ENCODE data around the gene PPP1R16B. TPM values are rescaled to one million over a fixed set of nuclear protein-coding genes. Genes with fewer than 3 reads are reported as not detected.

PPP1R16B gene
- total and polyA plus RNA-seq, 7 experiments from 2014 or later: 11.4 to 75.4 (median 21.5) TPM

DNA sequence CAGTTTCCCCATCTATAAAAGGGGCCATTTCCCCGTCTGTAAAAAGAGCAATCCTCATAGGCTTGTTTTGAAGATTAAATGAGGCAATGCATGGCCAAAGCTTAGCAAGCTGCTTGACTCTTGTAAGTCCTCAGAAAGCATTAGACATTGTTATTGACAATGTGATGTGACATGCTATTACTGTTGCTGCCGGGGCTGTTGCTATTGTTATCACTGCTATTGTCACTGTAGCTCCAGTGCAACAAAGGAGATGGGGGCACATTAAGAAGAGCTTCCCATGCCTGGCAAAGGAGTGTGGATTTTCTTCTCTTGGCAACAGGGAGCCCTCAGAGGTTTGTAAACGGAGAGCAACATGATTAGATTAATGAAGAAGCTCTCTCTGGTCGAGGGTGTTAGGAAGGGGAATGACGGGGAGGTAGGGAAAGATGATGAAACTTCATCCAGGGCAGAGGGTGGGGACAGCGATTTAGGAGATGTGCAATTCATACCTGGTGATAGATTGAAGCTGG, 87.6 kb downstream of the PPP1R16B start:
- no peak overlapping the region for H3K4me3 ChIP-seq (ENCODE audit: low read length)

DNA sequence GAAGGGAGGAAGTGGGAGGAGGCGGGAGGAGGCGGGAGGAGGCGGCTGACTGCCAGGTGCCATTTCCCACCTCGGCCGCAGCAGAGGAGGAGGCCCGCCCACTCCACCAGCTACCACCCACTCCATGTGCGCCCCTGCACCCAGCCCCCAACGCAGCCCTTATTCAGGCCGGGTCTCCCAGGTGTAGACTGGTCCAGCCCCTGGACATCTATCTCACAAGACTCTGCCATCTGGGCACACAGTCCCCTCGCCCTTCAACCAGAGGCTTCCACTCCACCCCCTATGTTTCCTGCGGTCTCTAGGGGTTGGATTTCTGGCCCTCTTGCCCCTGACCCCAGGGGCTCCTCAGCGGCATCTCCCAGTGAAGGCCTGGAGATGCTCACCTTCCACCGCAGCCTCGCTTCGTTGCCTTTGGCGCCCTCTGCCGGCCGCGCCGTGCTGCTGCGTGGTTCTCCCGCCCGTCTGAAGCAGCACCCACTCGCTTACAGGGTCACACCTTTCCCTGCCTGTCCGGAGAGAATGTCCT, 88.1 kb downstream of the PPP1R16B start:
- intact Hi-C loops (cut with micrococcal nuclease): loop anchor here (1.0 to 5.0 kb wide), 9 partner anchors 18 to 247 kb away; partner anchors contain the start of genes ACTR5 (in 2 of the 2) and PPP1R16B (in 2 of the 2)
- H3K4me1 ChIP-seq (ENCODE audit: control insufficient read depth in 2 of 2, insufficient read depth in 2 of 2, low read length in 2 of 2): peaks cover 7 to 10% of the 10 kb centered on the region in 2 donors
- peaks cover 0 to 42% (median 11%) of the 10 kb centered on the region in 3 experiments for H3K36me3 ChIP-seq (ENCODE audit: control insufficient read depth in 2 of 3, insufficient read depth in 3 of 3, low read length in 3 of 3)
- POLR2A ChIA-PET: interaction anchor here (0.5 to 1.5 kb wide), 5 partner anchors 11 to 149 kb away, joined by 3 to 5 read pairs (median 3); partner anchors contain the start of gene PPP1R16B
- CTCF ChIA-PET: interaction anchor here (0.6 to 3.4 kb wide), 28 partner anchors 10 to 261 kb away, joined by 3 to 23 read pairs (median 4); partner anchors contain the start of gene PPP1R16B
- no peaks in the 10 kb centered on the region for H3K27me3 ChIP-seq (ENCODE audit: control insufficient read depth in 2 of 2, insufficient read depth in 2 of 2, low read length in 2 of 2)
- peak; percentile 59 to 85 (median 77) for DNase-seq
- Mint-ChIP-seq H3K36me3 (peaks cover 0 to 16% (median 13%) of the 10 kb centered on the region in 5 donors), H3K27me3 (no peaks in the 10 kb centered on the region), H3K4me1 (peaks cover 21 to 52% (median 29%) of the 10 kb centered on the region in 7 donors), H3K4me3 (peak overlapping the region in 8 of 10 donors; percentile 5 to 64 (median 43)), H3K27ac (peak overlapping the region; percentile 14 to 94 (median 70)), H3K9me3 (no peaks in the 10 kb centered on the region)
- no peaks in the 10 kb centered on the region for H3K9me3 ChIP-seq (ENCODE audit: control insufficient read depth in 2 of 3, low read length in 3 of 3)
- H3K4me3 ChIP-seq (ENCODE audit: low read length): peak overlapping the region; percentile 33
- peak overlapping the region; percentile 42 for H3K27ac ChIP-seq (ENCODE audit: low read depth, low read length)
- peak; percentile 92 for ATAC-seq

More for the DNA sequence above, 87.6 kb downstream of the PPP1R16B start:
- intact Hi-C loops (cut with micrococcal nuclease): loop anchor here (1.0 to 5.0 kb wide), 8 partner anchors 18 to 247 kb away; partner anchors contain the start of genes ACTR5 (in 2 of the 2) and PPP1R16B (in 2 of the 2)
- DNase-seq (no peak), ATAC-seq (no peak)
- H3K4me1 ChIP-seq (ENCODE audit: control insufficient read depth in 2 of 2, insufficient read depth in 2 of 2, low read length in 2 of 2): peaks cover 7 to 10% of the 10 kb centered on the region in 2 donors
- no peaks in the 10 kb centered on the region for H3K9me3 ChIP-seq (ENCODE audit: control insufficient read depth in 2 of 3, low read length in 3 of 3)
- Mint-ChIP-seq H3K9me3 (no peaks in the 10 kb centered on the region), H3K4me1 (peaks cover 21 to 56% (median 29%) of the 10 kb centered on the region in 7 donors), H3K27ac (peak overlapping the region; percentile 14 to 94 (median 79)), H3K4me3 (peak overlapping the region in 9 of 10 donors; percentile 0 to 64 (median 39)), H3K27me3 (no peaks in the 10 kb centered on the region), H3K36me3 (peaks cover 0 to 16% (median 12%) of the 10 kb centered on the region in 5 donors)
- ChIA-PET POLR2A (interaction anchor here (0.8 to 1.5 kb wide), 4 partner anchors 10 to 88 kb away, joined by 3 to 5 read pairs (median 4); partner anchors contain the start of gene PPP1R16B), CTCF (interaction anchor here (0.6 to 3.4 kb wide), 31 partner anchors 10 to 260 kb away, joined by 3 to 23 read pairs (median 4); partner anchors contain the start of gene PPP1R16B)
- H3K27me3 ChIP-seq (ENCODE audit: control insufficient read depth in 2 of 2, insufficient read depth in 2 of 2, low read length in 2 of 2): no peaks in the 10 kb centered on the region
- H3K36me3 ChIP-seq (ENCODE audit: control insufficient read depth in 2 of 3, insufficient read depth in 3 of 3, low read length in 3 of 3): peaks cover 0 to 38% (median 11%) of the 10 kb centered on the region in 3 experiments
- H3K27ac ChIP-seq (ENCODE audit: low read depth, low read length): peak overlapping the region; percentile 42

DNA sequence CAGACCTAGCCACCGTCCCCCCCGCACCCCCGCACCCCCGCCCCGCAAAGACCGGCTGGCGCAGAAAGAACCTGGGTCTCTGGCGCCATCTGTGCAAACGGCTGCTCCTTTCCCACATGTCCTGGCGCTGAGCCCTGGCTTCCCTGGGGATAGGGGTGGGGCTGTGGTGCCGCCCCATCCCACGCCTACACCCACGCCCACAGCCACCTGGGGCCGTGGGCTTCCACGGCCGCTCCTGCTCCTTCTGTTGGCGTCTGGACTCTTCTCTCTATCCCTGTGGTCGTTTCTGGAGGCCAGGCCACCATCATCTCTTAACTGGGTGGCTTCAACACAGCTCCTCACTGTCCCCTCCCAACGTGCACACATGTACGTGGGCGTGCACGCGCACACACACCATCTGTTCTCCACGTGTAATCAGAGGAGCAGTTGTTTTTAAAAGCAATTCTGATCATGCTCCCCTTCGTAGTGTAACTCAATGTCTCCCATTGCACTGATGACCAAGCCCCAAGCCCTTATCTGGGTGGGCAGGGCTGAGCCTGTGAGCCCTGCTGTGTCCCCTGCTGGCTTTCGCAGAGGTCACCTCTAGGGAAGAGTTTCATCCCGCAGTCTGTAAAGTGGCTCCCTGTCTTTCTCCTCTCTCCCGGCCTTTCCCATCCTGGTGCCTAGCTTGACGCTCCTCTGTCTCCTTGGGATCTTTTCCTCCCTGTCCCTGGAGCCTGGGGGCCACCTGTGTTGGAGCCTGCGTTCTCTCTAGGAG, 88.8 kb downstream of the PPP1R16B start:
- no peaks in the 10 kb centered on the region for H3K27me3 Mint-ChIP-seq
- H3K4me3 Mint-ChIP-seq: peak overlapping the region in 5 of 10 donors; percentile 17 to 69 (median 36)
- Histone ChIP-seq H3K9me3 (ENCODE audit: control insufficient read depth in 2 of 3, low read length in 3 of 3) (no peaks in the 10 kb centered on the region), H3K4me3 (ENCODE audit: low read length) (no peak overlapping the region), H3K27ac (ENCODE audit: low read depth, low read length) (no peak overlapping the region), H3K36me3 (ENCODE audit: control insufficient read depth in 2 of 3, insufficient read depth in 3 of 3, low read length in 3 of 3) (peaks cover 0 to 49% (median 11%) of the 10 kb centered on the region in 3 experiments), H3K27me3 (ENCODE audit: control insufficient read depth in 2 of 2, insufficient read depth in 2 of 2, low read length in 2 of 2) (no peaks in the 10 kb centered on the region), H3K4me1 (ENCODE audit: control insufficient read depth in 2 of 2, insufficient read depth in 2 of 2, low read length in 2 of 2) (peaks cover 7 to 10% of the 10 kb centered on the region in 2 donors)
- peak; percentile 9 for ATAC-seq
- peaks cover 21 to 47% (median 29%) of the 10 kb centered on the region in 7 donors for H3K4me1 Mint-ChIP-seq
- ChIA-PET CTCF (interaction anchor here (0.9 to 3.4 kb wide), 9 partner anchors 11 to 250 kb away, joined by 3 to 23 read pairs (median 4); no protein-coding TSS in a partner anchor), POLR2A (interaction anchor here (0.5 to 1.6 kb wide), 3 partner anchors 10 to 149 kb away, joined by 3 read pairs; partner anchors contain the start of gene PPP1R16B)
- no peaks in the 10 kb centered on the region for H3K9me3 Mint-ChIP-seq
- DNase-seq: no peak
- H3K36me3 Mint-ChIP-seq: peaks cover 0 to 16% (median 13%) of the 10 kb centered on the region in 5 donors
- intact Hi-C loops (cut with micrococcal nuclease): loop anchor here (1.0 to 5.0 kb wide), 3 partner anchors 21 to 52 kb away; no protein-coding TSS in a partner anchor
- peak overlapping the region in 8 of 9 donors; percentile 49 to 86 (median 76) for H3K27ac Mint-ChIP-seq

DNA sequence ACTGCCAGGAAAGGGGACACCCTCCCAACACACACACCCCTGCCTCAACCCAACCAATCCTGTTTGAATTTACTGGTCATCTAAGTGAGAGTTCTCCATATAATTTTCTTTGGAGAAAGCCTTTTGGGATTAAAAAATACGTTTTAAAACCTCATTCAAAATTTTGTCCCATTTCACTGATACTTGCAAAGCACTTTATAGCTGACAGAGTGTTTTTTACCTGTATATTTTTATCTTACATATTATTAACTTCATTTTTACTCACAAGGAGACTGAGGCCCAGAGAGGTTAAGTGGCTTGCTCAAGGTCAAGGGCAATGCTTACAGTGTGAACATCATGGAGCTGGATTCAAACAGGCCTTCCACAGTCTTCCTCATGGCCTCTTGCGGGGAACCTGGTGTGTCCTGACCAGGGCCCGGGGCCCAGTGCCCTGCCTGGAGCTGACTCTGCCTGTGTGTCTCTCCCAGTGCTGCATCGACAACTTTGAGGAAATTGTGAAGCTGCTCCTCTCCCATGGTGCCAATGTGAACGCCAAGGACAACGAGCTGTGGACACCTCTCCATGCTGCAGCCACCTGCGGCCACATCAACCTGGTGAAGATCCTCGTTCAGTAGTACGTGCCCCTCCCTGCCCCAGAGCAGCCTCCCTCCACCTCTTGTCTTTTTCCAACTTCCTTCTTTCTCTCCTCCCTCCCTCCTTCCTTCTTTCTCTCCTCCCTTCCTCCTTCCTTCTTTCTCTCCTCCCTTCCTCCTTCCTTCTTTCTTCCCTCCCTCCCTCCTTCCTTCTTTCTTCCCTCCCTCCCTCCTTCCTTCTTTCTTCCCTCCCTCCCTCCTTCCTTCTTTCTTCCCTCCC, 89.8 kb downstream of the PPP1R16B start:
- ATAC-seq: no peak
- intact Hi-C loops (cut with micrococcal nuclease): no loop called here
- H3K36me3 Mint-ChIP-seq: peaks cover 0 to 15% (median 14%) of the 10 kb centered on the region in 5 donors

DNA sequence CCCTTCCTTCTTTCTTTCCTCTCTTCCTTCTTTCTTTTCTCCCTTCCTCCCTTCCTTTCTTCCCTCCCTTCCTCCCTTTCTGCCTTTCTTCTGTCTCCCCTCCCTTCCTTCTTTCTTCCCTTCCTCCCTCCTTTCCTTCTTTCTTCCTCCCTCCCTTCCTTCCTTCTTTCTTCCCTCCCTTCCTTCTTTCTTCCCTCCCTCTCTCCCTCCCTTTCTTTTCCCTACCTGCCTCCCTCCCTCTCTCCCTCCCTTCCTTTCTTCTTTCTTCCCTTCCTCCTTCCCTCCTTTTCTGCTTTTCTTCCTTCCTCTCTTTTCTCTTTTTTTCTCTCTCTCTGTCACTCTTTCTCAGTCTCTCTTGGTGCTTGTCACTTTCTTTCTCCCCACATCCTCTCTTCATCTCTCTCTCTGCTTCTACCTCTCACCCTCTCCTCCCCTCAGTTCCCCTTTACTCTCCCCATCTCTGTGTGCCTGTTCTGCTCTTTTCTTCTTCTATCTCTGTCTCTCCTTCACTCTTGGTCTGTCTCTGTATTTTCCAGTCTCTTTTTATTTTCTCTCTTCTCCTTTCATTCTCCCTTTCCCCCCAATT, 90.6 kb downstream of the PPP1R16B start:
- H3K9me3 Mint-ChIP-seq: no peaks in the 10 kb centered on the region

More for the DNA sequence above, 89.8 kb downstream of the PPP1R16B start:
- H3K27ac ChIP-seq (ENCODE audit: low read depth, low read length): no peak overlapping the region
- H3K27ac Mint-ChIP-seq: no peak overlapping the region
- ChIA-PET POLR2A (interaction anchor here (1.0 to 1.6 kb wide), 2 partner anchors 11 to 90 kb away, joined by 3 read pairs; partner anchors contain the start of gene PPP1R16B), CTCF (interaction anchor here (0.9 to 3.4 kb wide), 5 partner anchors 9 to 162 kb away, joined by 3 to 23 read pairs (median 4); no protein-coding TSS in a partner anchor)
- peaks cover 0 to 53% (median 11%) of the 10 kb centered on the region in 3 experiments for H3K36me3 ChIP-seq (ENCODE audit: control insufficient read depth in 2 of 3, insufficient read depth in 3 of 3, low read length in 3 of 3)
- no peaks in the 10 kb centered on the region for H3K27me3 Mint-ChIP-seq
- no peaks in the 10 kb centered on the region for H3K27me3 ChIP-seq (ENCODE audit: control insufficient read depth in 2 of 2, insufficient read depth in 2 of 2, low read length in 2 of 2)
- no peak for DNase-seq
- H3K4me1 Mint-ChIP-seq: peaks cover 21 to 40% (median 25%) of the 10 kb centered on the region in 7 donors
- no peak overlapping the region for H3K4me3 ChIP-seq (ENCODE audit: low read length)
- no peaks in the 10 kb centered on the region for H3K9me3 Mint-ChIP-seq
- peaks cover 7 to 10% of the 10 kb centered on the region in 2 donors for H3K4me1 ChIP-seq (ENCODE audit: control insufficient read depth in 2 of 2, insufficient read depth in 2 of 2, low read length in 2 of 2)
- H3K9me3 ChIP-seq (ENCODE audit: control insufficient read depth in 2 of 3, low read length in 3 of 3): no peaks in the 10 kb centered on the region
- no peak overlapping the region for H3K4me3 Mint-ChIP-seq

More for the DNA sequence above, 90.6 kb downstream of the PPP1R16B start:
- no peak for ATAC-seq
- no peak overlapping the region for H3K27ac ChIP-seq (ENCODE audit: low read depth, low read length)
- Mint-ChIP-seq H3K36me3 (peaks cover 0 to 22% (median 14%) of the 10 kb centered on the region in 5 donors), H3K4me3 (peak overlapping the region in 1 of 10 donors; percentile 35), H3K27ac (peak overlapping the region in 3 of 9 donors; percentile 40 to 83 (median 44)), H3K27me3 (no peaks in the 10 kb centered on the region), H3K4me1 (peaks cover 21 to 37% (median 25%) of the 10 kb centered on the region in 7 donors)
- peaks cover 4 to 58% (median 11%) of the 10 kb centered on the region in 3 experiments for H3K36me3 ChIP-seq (ENCODE audit: control insufficient read depth in 2 of 3, insufficient read depth in 3 of 3, low read length in 3 of 3)
- H3K9me3 ChIP-seq (ENCODE audit: control insufficient read depth in 2 of 3, low read length in 3 of 3): no peaks in the 10 kb centered on the region
- ChIA-PET CTCF (no interaction called here), POLR2A (interaction anchor here (1.6 kb wide), 1 partner anchor 91 kb away, joined by 3 read pairs; the partner anchor contains the start of gene PPP1R16B)
- peaks cover 7 to 10% of the 10 kb centered on the region in 2 donors for H3K4me1 ChIP-seq (ENCODE audit: control insufficient read depth in 2 of 2, insufficient read depth in 2 of 2, low read length in 2 of 2)
- intact Hi-C loops (cut with micrococcal nuclease): no loop called here
- H3K27me3 ChIP-seq (ENCODE audit: control insufficient read depth in 2 of 2, insufficient read depth in 2 of 2, low read length in 2 of 2): no peaks in the 10 kb centered on the region
- no peak for DNase-seq
- H3K4me3 ChIP-seq (ENCODE audit: low read length): no peak overlapping the region
